ENCODE results near the gene RCAN3.
"Not testable (repeated sequence)": the region's sequence is repeated elsewhere in the genome, so short reads cannot be mapped to it uniquely, and the experiment has no call there.

The RCAN3 gene

GRCh38 chr1:24502709-24503058, at the start of gene RCAN3:
Gene RCAN3, plus strand, starts transcription at chr1:24502836. Its CDS starts 11,537 bp downstream, at chr1:24514373.
- DNase-seq, result peak in 1 of 2 donors; percentile 76

GRCh38 chr1:24452922-24453485, 49.6 kb upstream of the RCAN3 start:
- no peak for DNase-seq

GRCh38 chr1:24454673-24455072, 48.0 kb upstream of the RCAN3 start:
- DNase-seq, result no peak

- DNase-seq, result no peak
Measured at GRCh38 chr1:24455272-24455671, 47.4 kb upstream of the RCAN3 start.

- no peak for DNase-seq
Measured at GRCh38 chr1:24457866-24458265, 44.8 kb upstream of the RCAN3 start.

- no peak for DNase-seq
Measured at GRCh38 chr1:24459551-24460266, 42.9 kb upstream of the RCAN3 start.

GRCh38 chr1:24462128-24462527, 40.5 kb upstream of the RCAN3 start:
- not testable (repeated sequence) for DNase-seq

GRCh38 chr1:24463776-24464735, 38.6 kb upstream of the RCAN3 start:
- DNase-seq, result no peak

GRCh38 chr1:24465099-24465498, 37.5 kb upstream of the RCAN3 start:
- DNase-seq, result no peak

GRCh38 chr1:24465638-24466037, 37.0 kb upstream of the RCAN3 start:
- no peak for DNase-seq

GRCh38 chr1:24468685-24469316, 33.8 kb upstream of the RCAN3 start:
- no peak for DNase-seq

- DNase-seq, result no peak
Measured at GRCh38 chr1:24470592-24470991, 32.0 kb upstream of the RCAN3 start.

GRCh38 chr1:24472527-24473251, 29.9 kb upstream of the RCAN3 start:
- DNase-seq, result no peak

GRCh38 chr1:24474193-24474592, 28.4 kb upstream of the RCAN3 start:
- no peak for DNase-seq

- DNase-seq, result no peak
Measured at GRCh38 chr1:24475700-24476099, 26.9 kb upstream of the RCAN3 start.

GRCh38 chr1:24476571-24476970, 26.1 kb upstream of the RCAN3 start:
- no peak for DNase-seq

GRCh38 chr1:24477309-24477708, 25.3 kb upstream of the RCAN3 start:
- no peak for DNase-seq

- peak; percentile 7 to 72 for DNase-seq
Measured at GRCh38 chr1:24481101-24481500, 21.5 kb upstream of the RCAN3 start.

- no peak for DNase-seq
Measured at GRCh38 chr1:24481843-24482610, 20.6 kb upstream of the RCAN3 start.

GRCh38 chr1:24483441-24483840, 19.2 kb upstream of the RCAN3 start:
- DNase-seq, result no peak

GRCh38 chr1:24484199-24484598, 18.4 kb upstream of the RCAN3 start:
- no peak for DNase-seq

All from bone marrow (tissue), 2 donors.